HepG2 (cell line): Measurements from ENCODE around the gene CD207. TPM values are rescaled to one million over a fixed set of nuclear protein-coding genes. Genes with fewer than 3 reads are reported as not detected.
A peak's percentile ranks its signal among the peaks of the same experiment; 100 is the strongest.

Experiments
- AHDC1 ChIP-seq: sonication (generic); formaldehyde crosslinking; IDR thresholded peaks from 2 replicates; pipeline ENCODE4 v1.5.1; 2020; ENCODE audit warnings: mild to moderate bottlenecking, missing genetic modification reagents, borderline replicate concordance
- CREB1 ChIP-seq, 2 experiments: fragments of 450-650 bp in 1 of 2; IDR thresholded peaks; 2 replicates each; pipeline ENCODE4 v1.6.1; 2016 to 2017; ENCODE audit warnings: control low read depth in 1 of 2, mild to moderate bottlenecking in 1 of 2, missing compliant biosample characterization in 1 of 2, missing genetic modification characterization in 1 of 2
- EZH2 ChIP-seq: conservative IDR thresholded peaks from 2 replicates; pipeline ENCODE4 v1.6.1; 2012; ENCODE audit warnings: mild to moderate bottlenecking, low read depth, low read length, moderate library complexity
- HNRNPLL ChIP-seq: fragments of 200-400 bp; formaldehyde crosslinking; IDR thresholded peaks from 2 replicates; pipeline ENCODE4 v1.6.1; 2017; ENCODE audit warnings: mild to moderate bottlenecking, low read depth, low read length; ENCODE audit not compliant: poor library complexity, severe bottlenecking
- PAF1 ChIP-seq: IDR thresholded peaks from 2 replicates; pipeline ENCODE4 v1.6.1; 2016; ENCODE audit warnings: missing genetic modification reagents, missing compliant biosample characterization
- RBFOX2 ChIP-seq: fragments of 200-400 bp; formaldehyde crosslinking; IDR thresholded peaks from 2 replicates; pipeline ENCODE4 v1.6.1; 2017; ENCODE audit warnings: low read depth, mild to moderate bottlenecking, low read length
- SMARCC2 ChIP-seq: fragments of 450-650 bp; IDR thresholded peaks from 2 replicates; pipeline ENCODE4 v1.6.1; 2017; ENCODE audit warnings: antibody characterized with exemption, mild to moderate bottlenecking
- TFE3 ChIP-seq: IDR thresholded peaks from 2 replicates; pipeline ENCODE4 v1.6.1; 2016
- ZNF121 ChIP-seq: sonication (generic); formaldehyde crosslinking; IDR thresholded peaks from 2 replicates; pipeline ENCODE4 v1.5.0; 2020; ENCODE audit warnings: mild to moderate bottlenecking, missing genetic modification reagents
- ZNF20 ChIP-seq: sonication (generic); formaldehyde crosslinking; IDR thresholded peaks from 2 replicates; pipeline ENCODE4 v1.4.0; 2020; ENCODE audit warnings: mild to moderate bottlenecking, moderate library complexity, missing genetic modification reagents
- polyA plus RNA-seq, 8 experiments: library from polyadenylated mRNA; depleted of rRNA in 3 of 8; stranded (reverse) in 7 of 8; unstranded in 1 of 8; fragments of >200 nt; fragmentation: Illumina TruSeq in 4 of 8; extraction: Trizol in 4 of 8; gene quantifications; 2 replicates each; pipeline versions ENCODE4 v1.2.1 to v1.2.3, GENCODE V29; 2011 to 2016; ENCODE audit warnings: low read depth in 4 of 8, missing spikeins in 1 of 8, mixed read lengths in 1 of 8; ENCODE audit not compliant: insufficient read depth in 1 of 8
- total RNA-seq, 5 experiments: library from RNA; depleted of rRNA; stranded (reverse); fragments of >200 nt; fragmentation: Illumina TruSeq; extraction: Trizol; gene quantifications; 2 replicates each; pipeline ENCODE4 v1.2.3, GENCODE V29; 2016; ENCODE audit warnings: low read depth in 1 of 5

The CD207 gene
- total and polyA plus RNA-seq, 2 of the 13 experiments (the other 11 are each of a cell fraction or from before 2014, with no cell fraction given): 0.09 to 0.15 TPM

- TF ChIP-seq ZNF121: peak; percentile 78
- TF ChIP-seq SMARCC2: no peak
- TF ChIP-seq RBFOX2: peak; percentile 52; the same call in 1 of the 2 replicates
- TF ChIP-seq TFE3: peak; percentile 76; the same call in 1 of the 2 replicates
- TF ChIP-seq EZH2: no peak
- TF ChIP-seq CREB1 (IDR thresholded peaks at IDR 0.05): no peak
- TF ChIP-seq CREB1 (CRISPR knock-in tag; IDR thresholded peaks at IDR 0.05): no peak; the same call in 1 of the 2 replicates
- no peak for TF ChIP-seq ZNF20
- TF ChIP-seq PAF1 (CRISPR knock-in tag): no peak
- no peak for TF ChIP-seq HNRNPLL
- peak; percentile 97 for TF ChIP-seq AHDC1
- TF ChIP-seq, all 625 proteins: peak for 245
These were observed 28.4 kb downstream of the CD207 start (continued) for GRCh38 chr2:70807102-70807827.
